GM12892 (cell line): ENCODE results near the gene SERPINA9.
"Not testable (repeated sequence)": the region's sequence is repeated elsewhere in the genome, so short reads cannot be mapped to it uniquely, and the experiment has no call there.

ENCODE experiments used
- DNase-seq: peaks from one replicate; pipeline ENCODE4 v3.0.0; 2011; ENCODE audit not compliant: insufficient read length
- FAIRE-seq: peaks from 2 replicates; lab custom pipeline; 2011; peaks lifted over from hg19 to GRCh38; lab: Jason Lieb, UNC
- POLR2A ChIP-seq: IDR thresholded peaks from 2 replicates; pipeline ENCODE4 v1.6.1; 2011; ENCODE audit warnings: low read depth, low read length, control low read depth
- POLR2AphosphoS5 ChIP-seq: IDR thresholded peaks from 2 replicates; pipeline ENCODE4 v1.6.1; 2011; ENCODE audit warnings: low read depth, low read length, control low read depth
- TAF1 ChIP-seq: IDR thresholded peaks from 2 replicates; pipeline ENCODE4 v1.6.1; 2011; ENCODE audit warnings: low read depth, mild to moderate bottlenecking, control low read depth, low read length, borderline replicate concordance

The SERPINA9 gene

GRCh38 chr14:94483071-94483451, 7.1 kb upstream of the SERPINA9 start:
- no peak for FAIRE-seq
- TF ChIP-seq POLR2AphosphoS5 (no peak), TAF1 (no peak), POLR2A (no peak)
- DNase-seq: no peak

GRCh38 chr14:94482132-94483070, 6.4 kb upstream of the SERPINA9 start:
- FAIRE-seq, DNase-seq: not testable (repeated sequence)

- DNase-seq (no peak), FAIRE-seq (no peak)
- TF ChIP-seq TAF1 (no peak), POLR2AphosphoS5 (no peak), POLR2A (no peak)
Observed at GRCh38 chr14:94481468-94482131, 5.6 kb upstream of the SERPINA9 start.

GRCh38 chr14:94480809-94481208, 4.8 kb upstream of the SERPINA9 start:
- no peak for DNase-seq
- no peak for FAIRE-seq
- TF ChIP-seq POLR2AphosphoS5 (no peak), POLR2A (no peak), TAF1 (no peak)

- TF ChIP-seq TAF1: no peak
- DNase-seq: no peak
- no peak for FAIRE-seq
Observed at GRCh38 chr14:94478420-94478819, 2.4 kb upstream of the SERPINA9 start.

- TF ChIP-seq TAF1 (no peak), POLR2AphosphoS5 (no peak), POLR2A (no peak)
- FAIRE-seq (no peak), DNase-seq (no peak)
Observed at GRCh38 chr14:94474581-94475031, 1.4 kb downstream of the SERPINA9 start.

- no peak for DNase-seq
- no peak for FAIRE-seq
- TF ChIP-seq POLR2AphosphoS5 (no peak), TAF1 (no peak), POLR2A (no peak)
Observed at GRCh38 chr14:94473666-94474410, 2.2 kb downstream of the SERPINA9 start.

- no peak for FAIRE-seq
- DNase-seq: no peak
- TF ChIP-seq POLR2A: no peak
- no peak for TF ChIP-seq TAF1
- TF ChIP-seq POLR2AphosphoS5: no peak
Observed at GRCh38 chr14:94472842-94473241, 3.2 kb downstream of the SERPINA9 start.

- no peak for FAIRE-seq
- no peak for TF ChIP-seq POLR2AphosphoS5
- TF ChIP-seq POLR2A: no peak
- TF ChIP-seq TAF1: no peak
- DNase-seq: no peak
Observed at GRCh38 chr14:94471045-94471444, 5.0 kb downstream of the SERPINA9 start.

- FAIRE-seq: no peak
- no peak for DNase-seq
- no peak for TF ChIP-seq POLR2A
- TF ChIP-seq TAF1: no peak
- TF ChIP-seq POLR2AphosphoS5: no peak
Observed at GRCh38 chr14:94470311-94470710, 5.7 kb downstream of the SERPINA9 start.

GRCh38 chr14:94469261-94469660, 6.7 kb downstream of the SERPINA9 start:
- TF ChIP-seq POLR2AphosphoS5: no peak
- no peak for TF ChIP-seq POLR2A
- TF ChIP-seq TAF1: no peak
- FAIRE-seq: no peak
- no peak for DNase-seq
